ENCODE results near the gene LRIT2.
A peak's percentile ranks its signal among the peaks of the same experiment; 100 is the strongest.
"Not testable (repeated sequence)": the region's sequence is repeated elsewhere in the genome, so short reads cannot be mapped to it uniquely, and the experiment has no call there.

LRIT2 gene

DNA sequence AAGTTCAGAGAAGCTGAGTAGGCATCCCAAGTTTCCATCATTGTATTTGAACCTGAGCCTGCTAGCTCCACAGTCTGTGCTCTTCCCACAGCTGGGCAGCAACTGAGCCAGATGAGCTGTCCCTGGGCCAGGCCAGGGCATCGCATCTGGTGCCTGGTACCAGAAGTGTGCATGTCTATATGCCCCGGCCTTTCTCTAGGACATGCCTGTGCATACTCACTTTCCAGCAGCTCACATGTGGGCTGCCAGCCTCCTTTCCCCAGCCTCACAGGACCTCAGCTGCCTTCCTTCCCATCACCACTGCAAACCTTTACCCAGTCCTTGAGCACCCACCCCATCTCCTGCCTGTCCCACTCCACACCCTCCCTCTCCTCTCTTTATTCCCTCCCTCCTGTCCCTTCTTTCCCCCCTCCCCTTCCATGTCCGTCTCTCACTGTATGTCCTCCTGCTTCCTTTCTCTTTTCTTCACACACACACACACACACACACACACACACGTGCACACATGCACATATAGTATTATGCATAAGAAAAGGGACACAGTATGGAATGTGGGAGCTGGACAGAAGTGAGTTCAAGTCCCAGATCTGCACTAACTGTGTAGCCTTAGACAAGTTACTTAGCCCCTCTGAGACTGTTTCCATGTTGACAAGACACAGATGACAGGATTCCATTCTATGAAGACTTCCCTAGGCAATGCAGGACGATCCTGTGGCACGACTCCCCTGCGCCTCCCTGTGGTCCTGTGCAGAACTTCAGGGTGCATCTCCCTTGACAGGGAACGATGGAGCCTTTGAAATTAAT, 20.1 kb downstream of the LRIT2 start:
- DNase-seq = peak; percentile 26

GRCh38 chr10:84204610-84205009, 20.7 kb downstream of the LRIT2 start:
- DNase-seq = no peak

- DNase-seq = no peak
Measured at GRCh38 chr10:84204122-84204521, 21.2 kb downstream of the LRIT2 start.

DNA sequence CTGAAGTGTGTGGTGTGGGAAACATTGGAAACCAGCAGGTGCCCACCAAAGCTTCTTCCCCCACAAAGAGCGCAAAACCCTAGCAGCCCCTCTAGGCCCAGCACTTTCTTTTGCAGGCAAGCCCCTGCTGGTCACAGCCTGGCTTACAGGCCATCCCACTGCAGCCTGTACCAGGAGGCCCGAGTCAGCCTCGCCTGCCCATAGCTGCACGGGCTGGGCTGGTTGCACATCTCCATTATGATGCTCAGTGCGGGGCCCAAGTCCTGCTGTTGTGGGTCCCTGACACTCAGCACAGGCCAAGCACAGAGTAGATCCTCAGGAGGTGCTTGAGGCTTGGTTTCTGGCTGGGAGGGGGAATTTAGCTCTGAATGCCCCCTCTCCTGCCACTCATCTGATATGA, 23.0 kb downstream of the LRIT2 start:
- no peak for DNase-seq

- DNase-seq = no peak
Measured at GRCh38 chr10:84201682-84202081, 23.7 kb downstream of the LRIT2 start.

DNA sequence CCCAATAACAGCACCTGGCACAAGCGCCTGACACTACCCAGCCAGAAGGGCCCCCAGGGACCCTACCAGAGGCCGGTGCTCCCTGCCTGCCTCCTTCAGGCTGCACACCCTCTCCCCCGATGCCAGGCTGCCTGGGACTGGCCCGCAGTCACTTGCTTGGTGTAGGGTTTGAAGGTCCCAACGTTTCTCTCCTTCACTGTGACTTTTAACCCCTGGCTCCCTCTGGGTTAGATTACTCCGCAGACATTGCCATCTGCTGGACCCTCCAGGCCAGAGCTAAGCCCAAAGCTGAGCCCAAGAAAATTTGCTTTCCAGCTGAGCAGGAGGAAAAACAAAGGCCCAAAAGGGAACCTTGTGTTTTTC, 24.1 kb downstream of the LRIT2 start:
- no peak for DNase-seq

DNA sequence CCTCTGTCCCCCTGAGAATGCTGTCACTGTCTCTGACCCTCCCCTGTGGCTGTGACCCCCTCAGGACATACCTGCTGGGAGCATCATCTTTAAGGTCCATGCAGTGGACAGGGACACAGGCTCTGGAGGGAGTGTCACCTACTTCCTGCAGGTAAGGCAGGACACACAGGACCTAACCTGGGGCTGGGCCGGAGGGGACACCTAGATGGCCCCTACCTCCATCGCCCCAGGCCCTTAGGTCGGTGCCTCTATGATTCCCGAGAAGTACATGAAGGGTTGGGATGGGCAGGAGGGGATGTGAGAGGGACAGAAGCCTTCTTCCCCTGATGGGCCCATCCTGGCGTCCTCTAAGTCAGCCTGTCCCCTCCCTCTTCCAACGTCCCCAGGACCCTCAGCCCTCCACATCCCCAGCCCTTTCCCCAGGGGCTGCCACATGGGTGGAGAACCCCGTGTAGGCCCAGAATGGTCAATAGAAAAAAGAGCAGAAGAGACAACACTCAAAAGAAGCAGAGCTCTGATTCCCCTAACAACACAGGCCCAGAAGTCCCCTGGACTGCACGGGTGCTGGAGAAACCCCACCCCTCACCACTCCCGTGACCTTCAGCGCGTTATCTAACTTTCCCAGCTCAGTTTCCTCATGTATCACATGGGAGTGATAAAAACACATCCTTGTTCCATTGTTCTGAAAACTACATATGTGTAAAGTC, 24.7 kb downstream of the LRIT2 start:
- no peak for DNase-seq

DNA sequence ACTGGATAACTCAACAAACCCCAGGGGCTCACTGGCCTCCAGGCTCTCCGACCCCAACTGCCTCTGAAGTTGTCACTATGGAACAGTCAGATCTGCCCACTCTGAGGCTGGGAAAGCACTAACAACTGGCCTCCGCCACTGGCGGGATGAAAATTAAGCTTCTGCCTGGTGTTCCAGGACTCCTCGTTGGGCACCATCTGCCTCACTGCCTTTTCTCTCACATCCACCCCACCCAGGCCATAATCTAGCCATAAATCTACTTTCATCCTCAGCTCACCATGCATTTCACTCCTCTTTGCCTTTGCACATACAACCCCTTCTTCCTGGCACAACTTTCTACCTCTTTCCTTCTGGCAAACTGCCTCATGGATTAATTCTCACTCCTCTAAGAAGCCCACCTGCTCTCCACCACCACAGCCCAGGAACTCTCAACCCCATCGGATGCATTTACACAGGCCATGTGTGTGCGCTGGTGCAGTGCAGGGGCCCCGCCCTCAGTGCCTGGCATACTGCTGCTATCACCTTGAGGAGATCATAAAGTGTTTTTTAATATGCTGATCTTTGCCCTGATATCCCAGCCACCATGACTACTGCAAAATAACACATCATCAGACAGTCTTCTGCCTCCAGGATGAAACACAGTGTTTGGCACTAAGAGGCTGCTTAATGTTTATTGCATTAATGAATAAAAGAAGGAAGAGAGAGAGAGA, 27.0 kb downstream of the LRIT2 start:
- DNase-seq = no peak

- no peak for DNase-seq
Measured at GRCh38 chr10:84197643-84198042, 27.7 kb downstream of the LRIT2 start.

DNA sequence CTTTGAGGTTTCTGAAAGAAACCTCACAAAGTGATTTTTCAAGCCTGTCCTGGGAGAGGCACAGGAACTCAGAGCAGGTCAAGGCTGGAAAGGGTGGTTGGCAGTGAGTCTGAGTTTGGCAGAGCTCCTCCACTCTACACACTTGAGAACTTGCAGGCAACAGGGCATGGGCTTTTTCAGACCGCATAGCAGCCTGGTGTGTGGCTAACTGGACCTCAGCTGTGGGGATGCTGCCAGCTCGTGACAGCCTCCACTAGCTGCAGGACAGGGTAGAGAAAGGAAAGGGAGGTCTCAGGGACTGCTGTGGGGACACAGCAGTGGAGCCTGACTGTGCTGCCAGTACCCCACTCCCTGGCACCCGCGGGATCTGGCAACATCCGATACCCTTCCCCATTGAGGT, 28.4 kb downstream of the LRIT2 start:
- no peak for DNase-seq

GRCh38 chr10:84196083-84196482, 29.3 kb downstream of the LRIT2 start:
- peak; percentile 37 for DNase-seq

DNA sequence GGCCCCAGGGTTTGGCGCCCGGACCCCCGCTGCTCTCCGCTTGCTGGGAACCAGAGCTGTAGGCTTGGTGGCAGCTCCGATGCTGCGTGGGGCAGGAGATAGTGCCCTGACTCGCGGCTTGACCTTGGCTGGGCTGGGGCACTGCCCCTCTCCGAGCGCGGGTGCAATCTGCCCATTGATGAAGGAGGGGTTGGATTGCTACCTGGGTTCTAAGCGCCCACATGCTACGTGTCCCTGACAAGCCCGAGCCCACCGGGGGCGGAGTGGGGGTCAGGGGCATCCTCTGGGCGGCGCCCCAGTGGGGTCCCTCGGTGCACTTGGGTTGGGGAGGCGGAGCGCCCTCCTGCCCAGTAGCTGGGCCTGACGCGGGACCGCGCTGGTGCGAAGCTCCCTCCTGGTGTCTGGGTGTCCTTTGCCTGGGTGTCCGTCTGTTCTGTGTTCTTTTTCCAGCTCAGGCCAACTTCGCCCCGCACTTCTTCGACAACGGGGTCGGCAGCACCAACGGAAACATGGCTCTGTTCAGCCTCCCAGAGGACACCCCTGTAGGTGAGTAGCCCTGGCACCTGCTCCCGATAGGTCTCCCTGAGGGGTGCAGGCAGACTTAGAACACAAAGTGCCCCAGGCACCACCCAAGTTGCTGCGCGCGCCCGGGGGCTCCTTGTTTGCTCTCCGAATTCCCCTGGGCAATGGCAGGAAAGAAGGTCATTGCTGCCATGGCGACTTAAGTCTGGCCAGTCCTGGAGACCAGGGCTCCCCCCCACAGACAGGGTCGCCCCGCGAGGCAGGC, 30.1 kb downstream of the LRIT2 start:
- DNase-seq = no peak

DNA sequence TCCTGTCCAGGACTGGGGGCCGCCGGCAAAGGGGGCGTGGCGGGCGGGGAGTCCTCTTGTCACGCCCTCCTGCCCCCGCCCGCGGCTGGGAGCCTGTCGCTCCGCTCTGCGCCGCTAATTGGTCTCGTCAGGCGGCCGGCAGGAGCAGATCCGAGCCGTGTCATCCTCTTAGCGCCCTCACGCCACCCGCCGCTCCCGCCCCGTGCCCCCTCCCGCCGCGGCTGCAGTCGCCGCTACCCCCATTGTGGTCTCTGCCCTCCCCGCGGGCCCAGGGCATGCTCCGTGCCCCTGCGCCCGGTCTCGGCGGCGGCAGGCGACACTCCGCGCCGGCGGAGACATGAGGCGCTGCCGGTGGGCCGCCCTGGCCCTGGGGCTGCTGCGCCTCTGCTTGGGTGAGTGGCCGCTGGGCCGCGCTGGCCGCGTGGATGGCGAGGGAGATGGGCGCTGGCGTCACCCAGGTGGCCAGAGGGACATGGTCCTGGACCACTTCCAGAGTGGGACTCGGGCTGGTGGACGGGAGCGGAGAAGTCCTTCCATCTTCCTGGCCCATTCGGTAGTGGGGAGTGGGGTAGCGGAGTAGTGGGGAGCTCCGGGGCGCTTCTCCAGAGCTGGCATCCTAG, 30.8 kb downstream of the LRIT2 start, which contains the start of gene CDHR1:
TSS of gene CDHR1 (plus strand) at position 114 of the 620 bp plus-strand sequence. CDS start at position 338, 224 bp downstream.
- DNase-seq = no peak

DNA sequence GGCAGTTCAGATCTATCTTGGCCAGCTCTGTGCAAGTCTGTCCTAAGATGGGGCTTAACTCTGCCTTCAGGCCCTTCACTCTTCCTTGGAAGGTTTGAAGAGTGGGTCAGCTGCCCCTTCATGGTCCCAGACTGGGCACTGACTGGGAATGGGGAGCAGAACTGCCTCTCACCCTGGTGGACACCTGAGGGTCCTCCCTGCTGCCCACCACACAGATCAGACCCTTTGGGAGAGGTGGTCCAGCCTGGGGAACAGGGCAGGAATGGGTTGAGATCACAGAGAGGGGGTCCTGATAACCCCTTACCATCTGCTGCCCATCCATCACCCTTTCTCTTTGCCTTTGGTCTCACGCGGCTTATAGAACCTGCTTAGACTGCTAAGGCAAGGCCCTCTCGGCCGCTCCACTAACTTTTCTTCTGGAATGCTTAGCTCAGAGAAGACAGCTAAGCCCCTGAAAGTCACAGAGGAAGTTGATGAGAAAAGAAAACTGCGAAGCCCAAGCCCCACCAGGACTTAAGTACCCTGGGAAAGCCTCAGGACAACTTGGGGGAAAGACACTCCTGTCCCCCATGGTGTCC, 31.4 kb downstream of the LRIT2 start:
- no peak for DNase-seq

GRCh38 chr10:84193327-84193726, 32.0 kb downstream of the LRIT2 start:
- no peak for DNase-seq

DNA sequence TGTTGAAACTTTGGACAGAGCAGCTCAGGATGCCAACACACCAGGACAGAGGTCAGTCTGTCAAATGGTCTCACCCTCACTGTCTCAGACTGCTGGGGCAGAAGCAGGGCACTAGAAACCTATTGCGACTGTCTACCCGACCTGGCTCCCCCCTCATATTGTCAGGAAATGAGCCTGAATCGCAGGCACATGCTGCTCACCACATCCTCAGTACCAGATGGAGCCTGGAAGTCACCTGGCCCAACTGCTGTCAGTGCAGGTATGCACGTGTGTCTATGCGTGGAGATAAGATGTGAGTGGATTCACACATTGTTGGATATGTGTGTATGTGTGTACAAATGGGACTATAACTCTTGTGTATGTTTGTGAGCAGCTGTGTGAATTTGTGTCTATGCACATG, 34.2 kb downstream of the LRIT2 start:
- no peak for DNase-seq

DNA sequence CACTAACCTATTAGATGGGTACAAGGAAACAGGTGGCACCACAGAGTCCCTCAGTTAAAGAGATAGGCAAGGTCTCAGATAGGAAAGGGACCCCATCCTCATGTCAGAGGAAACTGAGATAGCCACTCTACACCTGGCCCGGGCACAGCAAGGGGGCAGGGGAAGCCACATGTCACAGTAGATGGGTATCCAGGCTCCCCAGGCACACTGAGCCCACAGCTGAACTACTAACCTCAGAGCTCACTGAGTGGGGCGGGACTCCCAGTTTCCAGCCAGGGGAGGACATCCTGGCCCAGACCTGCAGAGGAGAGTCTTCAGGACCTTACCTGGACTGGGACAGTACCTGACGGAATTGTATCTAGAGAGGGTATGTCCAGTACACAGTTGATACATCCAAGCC, 34.7 kb downstream of the LRIT2 start:
- DNase-seq = no peak

DNA sequence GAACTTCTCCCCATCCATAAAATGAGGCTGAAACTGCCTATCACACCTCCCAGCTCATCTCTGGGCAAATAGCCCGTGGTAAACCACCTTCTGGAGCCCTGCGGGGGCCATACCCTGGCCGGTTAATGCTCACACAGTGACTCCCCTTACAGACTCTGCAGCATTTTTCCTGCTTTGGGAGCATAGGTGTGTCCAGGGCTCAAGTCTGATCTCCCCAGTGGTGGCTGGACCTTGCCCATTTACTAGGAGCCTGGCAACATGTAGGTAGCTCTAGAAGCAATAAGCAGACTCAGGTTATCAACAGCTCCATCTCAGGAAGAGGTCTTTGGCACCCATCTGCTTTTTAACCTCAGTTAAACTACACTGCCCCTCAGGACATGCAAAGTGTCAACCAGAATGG, 36.5 kb downstream of the LRIT2 start:
- DNase-seq = no peak

DNA sequence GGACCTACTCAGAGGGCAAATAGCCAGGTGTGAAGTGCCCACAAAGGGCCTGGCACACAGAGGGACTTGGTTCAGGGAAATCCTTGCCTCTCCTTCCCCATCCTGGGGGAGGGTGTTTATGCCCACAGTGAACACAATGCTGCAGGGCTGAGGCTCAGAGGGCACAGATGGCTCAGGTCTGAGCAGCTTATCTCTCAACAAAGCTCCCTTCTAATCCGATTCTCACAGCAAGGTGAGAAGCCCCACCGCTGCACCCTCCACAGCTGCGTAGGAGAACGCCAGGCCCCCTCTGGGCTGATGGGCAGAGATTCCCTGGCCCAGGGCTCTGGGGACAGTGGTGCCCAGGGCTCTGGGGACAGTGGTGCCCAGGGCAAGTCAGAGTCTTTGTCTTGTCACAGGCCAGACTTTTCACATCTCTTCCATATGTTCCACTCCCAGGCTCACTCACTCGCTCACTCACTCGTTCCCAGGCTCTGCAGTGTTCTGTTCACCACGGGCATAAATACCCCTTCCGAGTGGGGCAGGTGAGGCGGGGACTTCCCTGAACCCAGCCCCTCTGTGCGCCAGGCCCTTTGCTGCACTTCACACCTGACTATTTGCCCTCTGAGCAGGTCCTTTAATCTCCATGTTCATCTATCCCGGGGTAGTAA, 39.7 kb downstream of the LRIT2 start:
- DNase-seq = no peak

DNA sequence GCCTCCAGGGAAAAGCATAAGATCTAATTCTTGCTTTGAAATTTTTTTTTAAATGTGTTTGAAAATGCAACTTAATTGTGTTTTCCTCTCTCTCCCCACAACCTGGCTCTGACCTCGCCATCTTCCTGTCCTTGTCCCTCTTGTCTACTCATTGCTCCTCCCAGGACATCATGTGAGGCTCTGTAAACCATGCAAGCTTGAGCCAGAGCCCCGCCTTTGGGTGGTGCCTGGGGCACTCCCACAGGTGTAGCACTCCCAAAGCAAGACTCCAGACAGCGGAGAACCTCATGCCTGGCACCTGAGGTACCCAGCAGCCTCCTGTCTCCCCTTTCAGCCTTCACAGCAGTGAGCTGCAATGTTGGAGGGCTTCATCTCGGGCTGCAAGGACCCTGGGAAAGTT, 40.8 kb downstream of the LRIT2 start:
- DNase-seq = no peak

DNA sequence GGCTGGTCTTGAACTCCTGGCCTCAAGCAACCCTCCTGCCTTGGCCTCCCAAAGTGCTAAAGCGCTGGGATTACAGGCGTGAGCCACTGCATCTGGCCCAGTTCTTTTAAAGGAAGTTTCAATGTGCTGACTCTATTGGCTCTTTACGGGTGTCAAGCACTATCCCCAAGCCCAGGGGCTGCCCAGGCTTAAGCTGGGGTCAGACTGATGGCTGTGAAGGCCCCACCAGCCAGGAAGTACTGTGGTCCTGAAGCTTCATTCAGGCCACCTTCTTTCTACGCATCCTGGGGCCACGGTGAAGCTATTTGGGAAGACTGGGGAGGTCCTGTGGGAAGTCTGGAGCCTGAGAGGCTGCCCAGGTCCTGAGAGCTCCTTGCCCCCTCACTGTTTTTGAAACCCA, 43.7 kb downstream of the LRIT2 start:
- no peak for DNase-seq

- not testable (repeated sequence) for DNase-seq
Measured at GRCh38 chr10:84180386-84180785, 45.0 kb downstream of the LRIT2 start.
